HepG2 (cell line): ENCODE data around the gene DNAJC5. TPM values are rescaled to one million over a fixed set of nuclear protein-coding genes. Genes with fewer than 3 reads are reported as not detected.
A peak's percentile ranks its signal among the peaks of the same experiment; 100 is the strongest.

ENCODE experiments used
- ATAC-seq: fragments of 200-7000 bp; cut with Tn5 transposase; 3 replicates; pipeline ENCODE4 v1.9.1; 2020; ENCODE audit warnings: mild to moderate bottlenecking, moderate library complexity
- BruUV-seq: library from RNA; stranded (reverse); fragments of 400-500 nt; replicated peaks from 2 replicates; lab custom pipeline; 2021; lab: Mats Ljungman, UMichigan
- CTCF ChIA-PET: fragments of 300-600 bp; formaldehyde crosslinking; extraction: SDS; loops from one replicate; lab custom pipeline; 2021; ENCODE audit warnings: low total read pairs, inconsistent platforms, low intra/inter-chr PET ratio; lab: Yijun Ruan, JAX
- POLR2A ChIA-PET: fragments of 350-600 bp; sonication (Branson Sonifier 250); formaldehyde crosslinking; loops from one replicate; lab custom pipeline; 2020; ENCODE audit warnings: antibody characterized with exemption, inconsistent platforms; lab: Yijun Ruan, JAX
- DNase-seq: peaks from one replicate; pipeline ENCODE4 v3.0.0-alpha.2; 2015; ENCODE audit warnings: low spot score
- FAIRE-seq: peaks from 3 replicates; lab custom pipeline; 2011; peaks lifted over from hg19 to GRCh38; lab: Jason Lieb, UNC
- H2AFZ ChIP-seq: one replicate; pipeline ENCODE4 v1.6.1; 2011; ENCODE audit warnings: low read length, inconsistent platforms
- H3K27ac ChIP-seq: fragments of 300-600 bp; 3 replicates; pipeline ENCODE4 v1.8.0; 2011; ENCODE audit warnings: mixed run types, mild to moderate bottlenecking, mixed read lengths, low read length, inconsistent platforms; ENCODE audit not compliant: insufficient read depth; ENCODE audit errors: extremely low read length
- H3K27me3 ChIP-seq, 2 experiments: fragments of 200-600 bp in 1 of 2; 2 replicates in 1 of 2; 3 replicates in 1 of 2; pipeline versions ENCODE4 v1.6.0 to v1.8.0; 2011; ENCODE audit warnings: low read length in 2 of 2, mild to moderate bottlenecking in 2 of 2, moderate library complexity in 2 of 2, inconsistent platforms in 1 of 2; ENCODE audit not compliant: insufficient read depth in 2 of 2, control insufficient read depth in 1 of 2
- H3K36me3 ChIP-seq, 2 experiments: fragments of 200-600 bp in 1 of 2; replicated peaks in 1 of 2; 2 replicates in 1 of 2; 3 replicates in 1 of 2; pipeline versions ENCODE4 v1.5.1 to v1.8.0; 2011; ENCODE audit warnings: low read length in 2 of 2, inconsistent platforms in 1 of 2; ENCODE audit not compliant: insufficient read depth in 2 of 2, control insufficient read depth in 1 of 2
- H3K4me1 ChIP-seq: 2 replicates; pipeline ENCODE4 v1.5.1; 2012; ENCODE audit warnings: low read length, inconsistent platforms; ENCODE audit not compliant: insufficient read depth
- H3K4me2 ChIP-seq: 2 replicates; pipeline ENCODE4 v1.6.0; 2011; ENCODE audit warnings: low read depth, low read length, inconsistent platforms
- H3K4me3 ChIP-seq, 3 experiments: fragments of 200-600 bp in 1 of 3; sonication (generic), shearing (Covaris generic) in 1 of 3; replicated peaks in 1 of 3; 2 replicates each; pipeline ENCODE4 v1.5.1; 2011 to 2016; ENCODE audit warnings: low read length in 3 of 3, inconsistent platforms in 2 of 3, low read depth in 2 of 3, mild to moderate bottlenecking in 2 of 3, control low read depth in 1 of 3, mixed read lengths in 1 of 3; ENCODE audit not compliant: insufficient read depth in 1 of 3
- H3K79me2 ChIP-seq: one replicate; pipeline ENCODE4 v1.6.1; 2011; ENCODE audit warnings: low read length, inconsistent platforms; ENCODE audit not compliant: insufficient read depth
- H3K9ac ChIP-seq: 2 replicates; pipeline ENCODE4 v1.6.0; 2011; ENCODE audit warnings: mild to moderate bottlenecking, low read depth, low read length, inconsistent platforms; ENCODE audit not compliant: insufficient read depth
- H3K9me3 ChIP-seq: 2 replicates; pipeline ENCODE4 v1.5.1; 2012; ENCODE audit warnings: mild to moderate bottlenecking, low read length
- H4K20me1 ChIP-seq: 2 replicates; pipeline ENCODE4 v1.6.0; 2011; ENCODE audit warnings: inconsistent platforms, mild to moderate bottlenecking, low read length, moderate library complexity; ENCODE audit not compliant: insufficient read depth
- DNMT3B ChIP-seq: conservative IDR thresholded peaks from 2 replicates; pipeline ENCODE4 v1.6.1; 2016; ENCODE audit warnings: missing biosample characterization, control low read depth
- FOXJ3 ChIP-seq: sonication (generic); formaldehyde crosslinking; IDR thresholded peaks from 2 replicates; pipeline ENCODE4 v1.4.0; 2020; ENCODE audit warnings: missing genetic modification reagents, mild to moderate bottlenecking, borderline replicate concordance
- HMG20B ChIP-seq: conservative IDR thresholded peaks from 2 replicates; pipeline ENCODE4 v1.6.1; 2016; ENCODE audit warnings: missing genetic modification reagents, missing compliant biosample characterization
- JUNB ChIP-seq: sonication (generic); formaldehyde crosslinking; IDR thresholded peaks from 2 replicates; pipeline ENCODE4 v1.8.0; 2022; ENCODE audit warnings: missing genetic modification reagents, mild to moderate bottlenecking, borderline replicate concordance
- MBNL3 ChIP-seq: fragments of 250-450 bp; sonication (Bioruptor Pico); conservative IDR thresholded peaks from 2 replicates; pipeline ENCODE4 v1.8.0; 2022; ENCODE audit warnings: mild to moderate bottlenecking, inconsistent platforms
- MTA1 ChIP-seq: sonication (generic); formaldehyde crosslinking; IDR thresholded peaks from 2 replicates; pipeline ENCODE4 v1.4.0; 2020; ENCODE audit warnings: missing genetic modification reagents, mild to moderate bottlenecking, borderline replicate concordance
- MYC ChIP-seq: sonication (generic); formaldehyde crosslinking; IDR thresholded peaks from 2 replicates; pipeline ENCODE4 v1.9.0; 2021; ENCODE audit warnings: missing genetic modification reagents, borderline replicate concordance
- POLR2AphosphoS5 ChIP-seq: IDR thresholded peaks from 2 replicates; pipeline ENCODE4 v1.6.1; 2012; ENCODE audit warnings: low read depth, low read length
- SALL1 ChIP-seq: sonication (generic); formaldehyde crosslinking; IDR thresholded peaks from 2 replicates; pipeline ENCODE4 v1.8.0; 2022; ENCODE audit warnings: mild to moderate bottlenecking, missing genetic modification reagents
- TBP ChIP-seq: sonication (generic); formaldehyde crosslinking; IDR thresholded peaks from 2 replicates; pipeline ENCODE4 v1.5.0; 2020; ENCODE audit warnings: missing genetic modification reagents
- TBX3 ChIP-seq: fragments of 450-650 bp; IDR thresholded peaks from 2 replicates; pipeline ENCODE4 v1.6.1; 2017; ENCODE audit warnings: antibody characterized with exemption, mild to moderate bottlenecking, inconsistent platforms, borderline replicate concordance
- TSC22D2 ChIP-seq: sonication (generic); formaldehyde crosslinking; IDR thresholded peaks from 2 replicates; pipeline ENCODE4 v1.5.1; 2020; ENCODE audit warnings: missing genetic modification reagents, mild to moderate bottlenecking, borderline replicate concordance
- ZNF24 ChIP-seq: fragments of 450-650 bp; IDR thresholded peaks from 2 replicates; pipeline ENCODE4 v1.6.1; 2017; ENCODE audit warnings: antibody characterized with exemption, mild to moderate bottlenecking
- ZNF775 ChIP-seq: sonication (generic); formaldehyde crosslinking; IDR thresholded peaks from 2 replicates; pipeline ENCODE4 v1.4.0; 2020; ENCODE audit warnings: missing genetic modification reagents, mild to moderate bottlenecking, moderate library complexity, borderline replicate concordance
- ZNF841 ChIP-seq: sonication (generic); formaldehyde crosslinking; IDR thresholded peaks from 2 replicates; pipeline ENCODE4 v1.8.1; 2023; ENCODE audit warnings: missing genetic modification reagents, borderline replicate concordance
- WGBS: methylation state at CpG from one replicate; pipeline ENCODE4 v1.1.6; 2017; ENCODE audit warnings: low lambda C conversion rate; 5-methylcytosine and 5-hydroxymethylcytosine counted together
- in situ Hi-C: cut with HindIII; loops from 2 replicates; pipeline ENCODE4 v1.10.0; 2017; ENCODE audit warnings: low pct_unique_long_range_greater_than_20kb; ENCODE audit not compliant: extremely low pct_ligation_motif_present
- intact Hi-C: fragments of 100-400 bp; cut with micrococcal nuclease; formaldehyde crosslinking; loops from one replicate; pipeline ENCODE4 v1.10.0; 2022; ENCODE audit not compliant: unreplicated experiment
- polyA plus RNA-seq, 8 experiments: library from polyadenylated mRNA; depleted of rRNA in 3 of 8; stranded (reverse) in 7 of 8; unstranded in 1 of 8; fragments of >200 nt; fragmentation: Illumina TruSeq in 4 of 8; extraction: Trizol in 4 of 8; gene quantifications; 2 replicates each; pipeline versions ENCODE4 v1.2.1 to v1.2.3, GENCODE V29; 2011 to 2016; ENCODE audit warnings: low read depth in 4 of 8, missing spikeins in 1 of 8, mixed read lengths in 1 of 8; ENCODE audit not compliant: insufficient read depth in 1 of 8
- total RNA-seq, 5 experiments: library from RNA; depleted of rRNA; stranded (reverse); fragments of >200 nt; fragmentation: Illumina TruSeq; extraction: Trizol; gene quantifications; 2 replicates each; pipeline ENCODE4 v1.2.3, GENCODE V29; 2016; ENCODE audit warnings: low read depth in 1 of 5
- TF ChIP-seq, protein P1 (sequence below), 2 experiments: sonication (generic) in 1 of 2; formaldehyde crosslinking in 1 of 2; IDR thresholded peaks; 2 replicates each; pipeline versions ENCODE4 v1.6.1 to v1.9.0; 2014 to 2022; ENCODE audit warnings: antibody characterized with exemption in 1 of 2, borderline replicate concordance in 1 of 2, inconsistent platforms in 1 of 2, low read depth in 1 of 2, missing genetic modification reagents in 1 of 2
- TF ChIP-seq, protein P2 (sequence below): fragments of 450-650 bp; IDR thresholded peaks from 2 replicates; pipeline ENCODE4 v1.6.1; 2017

DNAJC5 gene
- total and polyA plus RNA-seq, 2 of the 13 experiments (the other 11 are each of a cell fraction or from before 2014, with no cell fraction given) = 42.8 to 64.5 TPM

DNA sequence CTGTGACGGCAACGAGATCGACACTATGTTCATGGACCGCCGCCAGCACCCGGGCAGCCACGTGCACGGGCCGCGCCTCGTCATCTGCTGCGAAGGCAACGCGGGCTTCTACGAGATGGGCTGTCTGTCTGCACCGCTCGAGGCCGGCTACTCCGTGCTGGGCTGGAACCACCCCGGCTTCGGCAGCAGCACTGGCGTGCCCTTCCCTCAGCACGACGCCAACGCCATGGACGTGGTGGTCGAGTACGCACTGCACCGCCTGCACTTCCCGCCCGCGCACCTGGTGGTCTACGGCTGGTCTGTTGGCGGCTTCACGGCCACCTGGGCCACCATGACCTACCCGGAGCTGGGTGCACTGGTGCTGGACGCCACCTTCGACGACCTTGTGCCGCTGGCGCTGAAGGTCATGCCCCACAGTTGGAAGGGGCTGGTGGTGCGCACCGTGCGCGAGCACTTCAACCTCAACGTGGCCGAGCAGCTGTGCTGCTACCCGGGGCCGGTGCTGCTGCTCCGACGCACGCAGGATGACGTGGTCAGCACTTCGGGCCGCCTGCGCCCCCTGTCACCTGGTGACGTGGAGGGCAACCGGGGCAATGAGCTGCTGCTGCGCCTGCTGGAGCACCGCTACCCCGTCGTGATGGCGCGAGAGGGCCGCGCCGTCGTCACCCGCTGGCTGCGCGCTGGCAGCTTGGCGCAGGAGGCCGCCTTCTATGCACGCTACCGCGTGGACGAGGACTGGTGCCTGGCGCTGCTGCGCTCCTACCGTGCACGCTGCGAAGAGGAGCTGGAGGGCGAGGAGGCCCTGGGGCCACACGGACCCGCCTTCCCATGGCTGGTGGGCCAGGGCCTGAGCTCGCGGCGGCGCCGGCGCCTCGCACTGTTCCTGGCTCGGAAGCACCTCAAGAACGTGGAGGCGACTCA lies 32.7 kb upstream of the DNAJC5 start:
- CTCF ChIA-PET = no interaction called here
- intact Hi-C loops = loop anchor here (10.0 kb wide), 1 partner anchor 117 kb away; no protein-coding TSS in a partner anchor
- H3K27ac ChIP-seq = no peak overlapping the region
- H3K79me2 ChIP-seq = peaks cover 22% of the 10 kb centered on the region
- DNase-seq (no peak), FAIRE-seq (no peak), ATAC-seq (no peak)
- H4K20me1 ChIP-seq = no peaks in the 10 kb centered on the region
- H3K27me3 ChIP-seq = no peaks in the 10 kb centered on the region; a peak in 1 of 5 replicates
- POLR2A ChIA-PET = interaction anchor here (1.2 to 4.6 kb wide), 7 partner anchors 7 to 154 kb away, joined by 3 to 59 read pairs (median 5); partner anchors contain the start of genes ARFRP1, LIME1, SLC2A4RG and ZGPAT
- no peaks in the 10 kb centered on the region for H3K9me3 ChIP-seq
- no peak overlapping the region for H2AFZ ChIP-seq
- BruUV-seq = no TSS peak
- no peak overlapping the region for H3K4me2 ChIP-seq
- no peak overlapping the region for H3K9ac ChIP-seq
- WGBS = 98% methylated on average over 91 of the region's 95 CpGs
- in situ Hi-C loops = no loop called here
- H3K36me3 ChIP-seq = peaks cover 0 to 2% of the 10 kb centered on the region in 2 experiments; a peak in 1 of 5 replicates
- peaks cover 51% of the 10 kb centered on the region for H3K4me1 ChIP-seq
- no peak overlapping the region for H3K4me3 ChIP-seq
- TF ChIP-seq POLR2AphosphoS5 (no peak), TBP (no peak), MTA1 (peak; percentile 70; the same call in 1 of the 2 replicates), DNMT3B (no peak), FOXJ3 (no peak), MYC (CRISPR knock-in tag) (no peak), TBX3 (no peak), TSC22D2 (CRISPR knock-in tag) (no peak), ZNF841 (CRISPR knock-in tag) (no peak), JUNB (no peak), MBNL3 (CRISPR knock-in tag) (no peak), ZNF24 (no peak), SALL1 (CRISPR knock-in tag) (no peak), HMG20B (CRISPR knock-in tag) (no peak), ZNF775 (CRISPR knock-in tag) (no peak)
- TF ChIP-seq, protein P1, sequence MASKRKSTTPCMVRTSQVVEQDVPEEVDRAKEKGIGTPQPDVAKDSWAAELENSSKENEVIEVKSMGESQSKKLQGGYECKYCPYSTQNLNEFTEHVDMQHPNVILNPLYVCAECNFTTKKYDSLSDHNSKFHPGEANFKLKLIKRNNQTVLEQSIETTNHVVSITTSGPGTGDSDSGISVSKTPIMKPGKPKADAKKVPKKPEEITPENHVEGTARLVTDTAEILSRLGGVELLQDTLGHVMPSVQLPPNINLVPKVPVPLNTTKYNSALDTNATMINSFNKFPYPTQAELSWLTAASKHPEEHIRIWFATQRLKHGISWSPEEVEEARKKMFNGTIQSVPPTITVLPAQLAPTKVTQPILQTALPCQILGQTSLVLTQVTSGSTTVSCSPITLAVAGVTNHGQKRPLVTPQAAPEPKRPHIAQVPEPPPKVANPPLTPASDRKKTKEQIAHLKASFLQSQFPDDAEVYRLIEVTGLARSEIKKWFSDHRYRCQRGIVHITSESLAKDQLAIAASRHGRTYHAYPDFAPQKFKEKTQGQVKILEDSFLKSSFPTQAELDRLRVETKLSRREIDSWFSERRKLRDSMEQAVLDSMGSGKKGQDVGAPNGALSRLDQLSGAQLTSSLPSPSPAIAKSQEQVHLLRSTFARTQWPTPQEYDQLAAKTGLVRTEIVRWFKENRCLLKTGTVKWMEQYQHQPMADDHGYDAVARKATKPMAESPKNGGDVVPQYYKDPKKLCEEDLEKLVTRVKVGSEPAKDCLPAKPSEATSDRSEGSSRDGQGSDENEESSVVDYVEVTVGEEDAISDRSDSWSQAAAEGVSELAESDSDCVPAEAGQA (IDR thresholded peaks at IDR 0.05; ENCODE audit: low read depth) = no peak
- TF ChIP-seq, protein P1 (CRISPR knock-in tag; IDR thresholded peaks at IDR 0.05; ENCODE audit: borderline replicate concordance) = no peak
- TF ChIP-seq, protein P2, sequence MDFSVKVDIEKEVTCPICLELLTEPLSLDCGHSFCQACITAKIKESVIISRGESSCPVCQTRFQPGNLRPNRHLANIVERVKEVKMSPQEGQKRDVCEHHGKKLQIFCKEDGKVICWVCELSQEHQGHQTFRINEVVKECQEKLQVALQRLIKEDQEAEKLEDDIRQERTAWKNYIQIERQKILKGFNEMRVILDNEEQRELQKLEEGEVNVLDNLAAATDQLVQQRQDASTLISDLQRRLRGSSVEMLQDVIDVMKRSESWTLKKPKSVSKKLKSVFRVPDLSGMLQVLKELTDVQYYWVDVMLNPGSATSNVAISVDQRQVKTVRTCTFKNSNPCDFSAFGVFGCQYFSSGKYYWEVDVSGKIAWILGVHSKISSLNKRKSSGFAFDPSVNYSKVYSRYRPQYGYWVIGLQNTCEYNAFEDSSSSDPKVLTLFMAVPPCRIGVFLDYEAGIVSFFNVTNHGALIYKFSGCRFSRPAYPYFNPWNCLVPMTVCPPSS = no peak
